ENCODE results near the gene PRKCH. TPM values are rescaled to one million over a fixed set of nuclear protein-coding genes. Genes with fewer than 3 reads are reported as not detected.

PRKCH gene
- polyA plus RNA-seq, 1 donor from 2014 or later, result 2.0 TPM

DNA sequence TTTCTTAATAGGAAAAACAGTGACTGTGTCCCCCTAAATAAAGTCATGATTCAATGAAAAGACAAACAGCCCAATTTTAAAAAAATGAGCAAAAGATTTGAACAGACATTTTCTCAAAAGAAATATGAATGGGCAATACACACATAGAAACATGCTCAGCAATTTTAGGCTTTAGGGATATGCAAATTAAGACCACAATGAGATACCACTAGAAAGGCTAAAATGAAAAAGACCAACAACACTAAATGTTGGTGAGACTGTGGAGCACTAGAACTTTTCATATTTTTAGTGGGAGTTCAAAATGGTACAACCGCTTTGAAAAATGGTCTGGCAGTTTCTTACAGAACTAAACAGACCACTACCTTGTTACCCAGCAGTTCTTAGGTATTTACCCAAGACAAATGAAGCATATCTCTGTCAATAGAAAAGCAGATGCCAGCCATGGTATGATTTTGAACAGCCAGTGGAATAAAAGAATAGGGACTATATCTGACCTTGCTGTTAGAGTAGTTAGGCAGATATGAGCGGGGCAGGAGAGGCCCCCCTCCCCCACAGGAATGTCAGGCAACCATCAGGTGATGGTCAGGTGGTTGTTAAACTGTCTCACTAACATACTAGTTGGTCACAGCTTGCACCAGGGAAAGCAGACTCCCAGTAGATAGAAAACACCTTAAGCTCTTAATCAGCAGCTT is 108.8 kb downstream of the PRKCH start:
- no peak overlapping the region for H3K4me2 ChIP-seq (ENCODE audit: low read length)
- H2AFZ ChIP-seq (ENCODE audit: low read depth, low read length), result no peak overlapping the region
- H3K9me3 ChIP-seq (ENCODE audit: low read length), result no peaks in the 10 kb centered on the region
- no peak overlapping the region for H3K9ac ChIP-seq (ENCODE audit: low read length)
- H3K79me2 ChIP-seq (replicated peaks; ENCODE audit: insufficient read depth, low read length), result no peaks in the 10 kb centered on the region
- no peak overlapping the region for H3K27ac ChIP-seq (ENCODE audit: low read length)
- no peak overlapping the region for H3K4me3 ChIP-seq (ENCODE audit: low read length)
- TF ChIP-seq, protein P1, sequence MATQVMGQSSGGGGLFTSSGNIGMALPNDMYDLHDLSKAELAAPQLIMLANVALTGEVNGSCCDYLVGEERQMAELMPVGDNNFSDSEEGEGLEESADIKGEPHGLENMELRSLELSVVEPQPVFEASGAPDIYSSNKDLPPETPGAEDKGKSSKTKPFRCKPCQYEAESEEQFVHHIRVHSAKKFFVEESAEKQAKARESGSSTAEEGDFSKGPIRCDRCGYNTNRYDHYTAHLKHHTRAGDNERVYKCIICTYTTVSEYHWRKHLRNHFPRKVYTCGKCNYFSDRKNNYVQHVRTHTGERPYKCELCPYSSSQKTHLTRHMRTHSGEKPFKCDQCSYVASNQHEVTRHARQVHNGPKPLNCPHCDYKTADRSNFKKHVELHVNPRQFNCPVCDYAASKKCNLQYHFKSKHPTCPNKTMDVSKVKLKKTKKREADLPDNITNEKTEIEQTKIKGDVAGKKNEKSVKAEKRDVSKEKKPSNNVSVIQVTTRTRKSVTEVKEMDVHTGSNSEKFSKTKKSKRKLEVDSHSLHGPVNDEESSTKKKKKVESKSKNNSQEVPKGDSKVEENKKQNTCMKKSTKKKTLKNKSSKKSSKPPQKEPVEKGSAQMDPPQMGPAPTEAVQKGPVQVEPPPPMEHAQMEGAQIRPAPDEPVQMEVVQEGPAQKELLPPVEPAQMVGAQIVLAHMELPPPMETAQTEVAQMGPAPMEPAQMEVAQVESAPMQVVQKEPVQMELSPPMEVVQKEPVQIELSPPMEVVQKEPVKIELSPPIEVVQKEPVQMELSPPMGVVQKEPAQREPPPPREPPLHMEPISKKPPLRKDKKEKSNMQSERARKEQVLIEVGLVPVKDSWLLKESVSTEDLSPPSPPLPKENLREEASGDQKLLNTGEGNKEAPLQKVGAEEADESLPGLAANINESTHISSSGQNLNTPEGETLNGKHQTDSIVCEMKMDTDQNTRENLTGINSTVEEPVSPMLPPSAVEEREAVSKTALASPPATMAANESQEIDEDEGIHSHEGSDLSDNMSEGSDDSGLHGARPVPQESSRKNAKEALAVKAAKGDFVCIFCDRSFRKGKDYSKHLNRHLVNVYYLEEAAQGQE (IDR thresholded peaks at IDR 0.05; ENCODE audit: borderline replicate concordance), result no peak
- TF ChIP-seq, protein P2, sequence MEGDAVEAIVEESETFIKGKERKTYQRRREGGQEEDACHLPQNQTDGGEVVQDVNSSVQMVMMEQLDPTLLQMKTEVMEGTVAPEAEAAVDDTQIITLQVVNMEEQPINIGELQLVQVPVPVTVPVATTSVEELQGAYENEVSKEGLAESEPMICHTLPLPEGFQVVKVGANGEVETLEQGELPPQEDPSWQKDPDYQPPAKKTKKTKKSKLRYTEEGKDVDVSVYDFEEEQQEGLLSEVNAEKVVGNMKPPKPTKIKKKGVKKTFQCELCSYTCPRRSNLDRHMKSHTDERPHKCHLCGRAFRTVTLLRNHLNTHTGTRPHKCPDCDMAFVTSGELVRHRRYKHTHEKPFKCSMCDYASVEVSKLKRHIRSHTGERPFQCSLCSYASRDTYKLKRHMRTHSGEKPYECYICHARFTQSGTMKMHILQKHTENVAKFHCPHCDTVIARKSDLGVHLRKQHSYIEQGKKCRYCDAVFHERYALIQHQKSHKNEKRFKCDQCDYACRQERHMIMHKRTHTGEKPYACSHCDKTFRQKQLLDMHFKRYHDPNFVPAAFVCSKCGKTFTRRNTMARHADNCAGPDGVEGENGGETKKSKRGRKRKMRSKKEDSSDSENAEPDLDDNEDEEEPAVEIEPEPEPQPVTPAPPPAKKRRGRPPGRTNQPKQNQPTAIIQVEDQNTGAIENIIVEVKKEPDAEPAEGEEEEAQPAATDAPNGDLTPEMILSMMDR (IDR thresholded peaks at IDR 0.05; ENCODE audit: poor library complexity, severe bottlenecking), result no peak
- TF ChIP-seq MXI1 (conservative IDR thresholded peaks at IDR 0.05; ENCODE audit: poor library complexity, severe bottlenecking) (no peak), TAF1 (IDR thresholded peaks at IDR 0.05; ENCODE audit: low read depth) (no peak), EP300 (conservative IDR thresholded peaks at IDR 0.05; ENCODE audit: poor library complexity, severe bottlenecking) (no peak), POLR2AphosphoS5 (IDR thresholded peaks at IDR 0.05) (no peak), RAD21 (conservative IDR thresholded peaks at IDR 0.05) (no peak), SMC3 (conservative IDR thresholded peaks at IDR 0.05; ENCODE audit: poor library complexity) (no peak), EZH2 (IDR thresholded peaks at IDR 0.05; ENCODE audit: borderline replicate concordance, insufficient read depth, low read length, poor library complexity, severe bottlenecking) (no peak)
- no peaks in the 10 kb centered on the region for H4K20me1 ChIP-seq (ENCODE audit: insufficient read depth)
- H3F3A ChIP-seq (ENCODE audit: insufficient read depth, low read length, poor library complexity, severe bottlenecking), result no peaks in the 10 kb centered on the region
- no peaks in the 10 kb centered on the region for H3K27me3 ChIP-seq (ENCODE audit: insufficient read depth, low read depth, low read length)
- H3K9me2 ChIP-seq (ENCODE audit: insufficient read depth, low read length), result no peaks in the 10 kb centered on the region
- H3K36me3 ChIP-seq (ENCODE audit: insufficient read depth, low read length), result no peaks in the 10 kb centered on the region

DNA sequence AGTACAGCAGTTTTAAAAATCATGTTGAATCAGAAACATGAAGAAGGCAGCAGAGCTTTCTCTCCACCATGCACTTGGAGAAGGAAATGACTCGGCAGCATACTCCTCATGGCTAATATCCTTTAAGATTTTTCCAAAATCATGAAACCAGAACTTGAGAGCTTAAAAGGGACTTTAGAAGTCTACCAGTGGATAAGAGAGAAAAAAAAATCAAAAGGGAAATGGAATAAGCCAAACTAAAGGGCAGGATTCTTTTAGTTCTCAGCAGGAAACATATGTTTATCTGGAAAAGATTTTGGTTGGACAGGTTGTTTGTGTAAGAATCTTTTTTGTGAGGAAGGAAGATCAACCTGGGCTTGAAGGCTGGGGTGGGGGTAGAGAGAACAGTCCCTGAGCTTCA is 111.8 kb downstream of the PRKCH start:
- H3K36me3 ChIP-seq (ENCODE audit: insufficient read depth, low read length), result no peaks in the 10 kb centered on the region
- H3K9me3 ChIP-seq (ENCODE audit: low read length), result no peaks in the 10 kb centered on the region
- no peaks in the 10 kb centered on the region for H3K27me3 ChIP-seq (ENCODE audit: insufficient read depth, low read depth, low read length)
- H4K20me1 ChIP-seq (ENCODE audit: insufficient read depth), result no peaks in the 10 kb centered on the region
- TF ChIP-seq RAD21 (conservative IDR thresholded peaks at IDR 0.05), result no peak
- TF ChIP-seq, protein P1 (IDR thresholded peaks at IDR 0.05; ENCODE audit: borderline replicate concordance), result no peak
- no peak for TF ChIP-seq EP300 (conservative IDR thresholded peaks at IDR 0.05; ENCODE audit: poor library complexity, severe bottlenecking)
- TF ChIP-seq MXI1 (conservative IDR thresholded peaks at IDR 0.05; ENCODE audit: poor library complexity, severe bottlenecking), result no peak
- no peak for TF ChIP-seq EZH2 (IDR thresholded peaks at IDR 0.05; ENCODE audit: borderline replicate concordance, insufficient read depth, low read length, poor library complexity, severe bottlenecking)
- TF ChIP-seq POLR2AphosphoS5 (IDR thresholded peaks at IDR 0.05), result no peak
- H2AFZ ChIP-seq (ENCODE audit: low read depth, low read length), result no peak overlapping the region
- H3K27ac ChIP-seq (ENCODE audit: low read length), result no peak overlapping the region
- no peak overlapping the region for H3K4me2 ChIP-seq (ENCODE audit: low read length)
- no peak overlapping the region for H3K9ac ChIP-seq (ENCODE audit: low read length)
- no peak overlapping the region for H3K4me3 ChIP-seq (ENCODE audit: low read length)
- H3K79me2 ChIP-seq (replicated peaks; ENCODE audit: insufficient read depth, low read length), result no peaks in the 10 kb centered on the region
- no peaks in the 10 kb centered on the region for H3F3A ChIP-seq (ENCODE audit: insufficient read depth, low read length, poor library complexity, severe bottlenecking)
- no peaks in the 10 kb centered on the region for H3K9me2 ChIP-seq (ENCODE audit: insufficient read depth, low read length)
